GM19043 (cell line): ENCODE results near the gene ZNF18.
"Not testable (repeated sequence)": the region's sequence is repeated elsewhere in the genome, so short reads cannot be mapped to it uniquely, and the experiment has no call there.

Experiments
- ATAC-seq: cut with Tn5 transposase; IDR thresholded peaks from one replicate; pipeline ENCODE4 v1.9.1; 2021; ENCODE audit warnings: low read depth; ENCODE audit not compliant: unreplicated experiment

The ZNF18 gene

DNA sequence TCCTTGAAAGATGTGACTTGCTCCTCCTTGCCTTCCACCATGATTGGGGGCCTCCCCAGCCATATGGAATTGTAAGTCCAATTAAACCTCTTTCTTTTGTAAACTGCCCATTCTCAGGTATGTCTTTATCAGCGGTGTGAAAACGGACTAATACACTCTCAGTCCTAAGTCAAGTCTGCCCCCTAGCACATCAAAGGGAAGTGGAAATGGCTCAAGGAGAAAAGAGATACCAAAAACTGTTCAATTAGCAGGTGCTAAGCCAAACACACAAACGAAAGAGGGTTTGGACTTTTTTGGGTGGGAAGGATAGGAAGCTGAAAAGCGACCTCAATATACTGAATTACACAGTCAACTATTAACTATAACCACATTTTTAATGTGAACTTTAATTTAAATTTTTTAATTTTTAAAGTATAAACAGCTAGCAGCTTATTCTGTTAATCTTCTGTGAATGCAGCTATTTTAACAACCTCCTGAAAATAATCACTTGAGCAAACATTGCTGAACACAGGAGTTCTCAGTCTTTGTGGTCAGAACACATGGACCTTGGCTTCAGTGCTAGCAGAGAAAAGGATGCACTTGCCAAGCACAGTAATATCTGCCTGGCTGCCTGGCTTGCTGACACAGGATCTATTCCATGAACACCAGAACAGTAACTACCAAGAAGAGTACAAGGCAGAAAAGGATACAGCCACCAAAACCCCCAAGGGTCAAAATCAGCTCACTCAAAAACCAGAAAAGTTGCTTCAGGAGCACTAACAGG, 10.9 kb downstream of the ZNF18 start:
- ATAC-seq: no peak

DNA sequence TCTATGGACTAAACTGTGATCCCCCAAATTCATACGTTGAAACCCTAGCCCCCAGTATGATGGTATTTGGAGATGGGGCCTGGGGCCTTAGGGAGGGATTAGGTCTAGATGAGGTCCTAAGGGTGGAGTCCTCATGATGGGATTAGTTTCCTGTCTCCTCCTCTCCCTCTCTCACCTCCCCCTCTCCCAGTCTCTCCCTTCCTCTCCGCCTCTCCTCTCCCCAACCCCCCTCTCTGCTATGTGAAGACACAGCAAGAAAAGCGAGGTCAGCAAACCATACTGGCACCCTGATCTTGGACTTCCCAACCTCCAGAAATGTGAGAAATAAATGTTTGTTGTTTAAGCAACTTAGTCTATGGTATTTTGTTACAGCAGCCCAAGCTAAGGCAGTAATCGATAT, 15.4 kb downstream of the ZNF18 start:
- no peak for ATAC-seq

DNA sequence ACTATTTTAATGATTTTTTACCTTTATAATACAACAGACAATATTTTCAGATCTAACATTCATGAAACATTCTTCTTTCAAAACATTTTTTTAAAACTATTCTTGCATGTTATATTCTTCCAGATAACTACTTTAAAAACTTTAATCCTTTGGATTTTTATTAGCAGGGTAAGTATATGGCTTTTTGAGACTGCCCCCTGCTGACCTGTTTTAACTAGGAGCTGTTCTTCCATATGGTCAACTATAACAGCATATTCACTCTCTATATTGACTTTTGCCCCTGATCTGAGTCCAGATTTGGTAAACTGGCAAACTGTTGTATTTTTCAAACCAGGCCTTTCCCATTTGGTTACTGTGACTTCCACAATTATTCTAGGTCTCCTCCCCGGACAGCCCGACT, 16.5 kb downstream of the ZNF18 start:
- ATAC-seq: no peak

DNA sequence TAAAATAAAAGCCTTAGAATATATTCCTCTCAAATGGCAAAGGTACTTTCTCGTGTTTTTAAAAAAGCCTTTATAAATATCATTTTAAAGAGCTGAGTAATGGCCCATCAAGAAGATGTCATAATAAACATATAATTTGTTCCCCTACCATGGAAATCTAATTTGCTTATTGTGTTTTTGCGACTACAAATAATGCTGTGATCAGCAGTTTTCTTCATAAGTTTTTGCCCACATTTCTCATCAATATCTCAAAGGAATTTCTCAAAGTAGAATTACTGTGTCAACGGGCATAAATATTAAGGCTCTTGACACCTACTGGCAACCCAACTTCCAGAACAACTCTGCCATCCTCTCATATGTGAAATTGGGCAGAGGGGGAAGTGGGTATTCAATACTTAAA, 17.5 kb downstream of the ZNF18 start:
- ATAC-seq: no peak

DNA sequence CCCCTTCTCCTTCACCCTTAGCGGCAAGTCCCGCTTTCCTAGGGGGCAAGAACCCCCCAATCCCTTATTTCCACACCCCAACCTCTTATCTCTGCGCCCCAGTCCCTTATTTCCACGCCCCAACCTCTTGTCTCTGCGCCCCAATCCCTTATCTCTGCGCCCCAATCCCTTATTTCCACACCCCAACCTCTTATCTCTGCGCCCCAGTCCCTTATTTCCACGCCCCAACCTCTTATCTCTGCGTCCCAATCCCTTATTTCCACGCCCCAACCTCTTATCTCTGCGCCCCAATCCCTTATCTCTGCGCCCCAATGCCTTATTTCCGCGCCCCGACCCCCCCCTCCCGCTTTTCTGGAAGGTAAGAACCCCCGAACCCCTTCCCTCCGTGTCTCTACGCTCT, 24.5 kb downstream of the ZNF18 start:
- not testable (repeated sequence) for ATAC-seq

DNA sequence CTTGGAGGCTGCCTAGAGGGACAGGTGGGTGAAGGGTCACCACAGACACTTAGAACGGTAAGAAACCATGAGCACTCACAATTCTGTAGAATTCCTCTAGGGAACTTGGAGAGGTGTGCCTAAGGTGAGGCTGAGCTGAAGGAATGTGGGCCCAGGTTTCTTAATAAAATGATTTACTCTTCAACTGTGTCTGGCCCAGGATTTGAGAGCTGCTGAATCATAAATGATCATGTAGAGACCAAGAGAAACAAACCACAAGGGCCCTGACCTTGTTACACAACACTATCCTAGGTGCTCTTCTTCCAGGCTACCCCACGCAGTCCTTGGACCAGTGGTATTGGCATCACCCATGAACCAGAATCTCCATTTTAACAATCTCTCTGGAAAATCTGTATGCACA, 27.7 kb downstream of the ZNF18 start:
- ATAC-seq: no peak

DNA sequence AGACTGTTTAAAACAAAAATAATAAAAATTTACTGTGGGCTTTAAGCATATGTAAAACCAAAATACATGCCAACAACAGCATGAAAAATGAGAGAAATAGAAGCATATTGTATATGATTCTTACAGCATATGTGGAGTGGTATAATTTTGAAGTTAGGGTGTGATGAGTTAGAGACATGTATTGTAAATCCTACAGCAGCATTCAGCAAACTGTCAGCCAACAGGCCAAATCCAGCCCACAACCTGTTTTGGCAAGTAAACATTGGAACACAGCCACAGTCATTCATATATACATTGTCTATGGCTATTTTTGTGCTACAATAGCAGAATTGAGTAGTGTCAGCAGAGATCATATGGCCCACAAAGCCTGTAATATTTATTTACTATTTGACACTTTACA, 42.3 kb downstream of the ZNF18 start:
- ATAC-seq: no peak

DNA sequence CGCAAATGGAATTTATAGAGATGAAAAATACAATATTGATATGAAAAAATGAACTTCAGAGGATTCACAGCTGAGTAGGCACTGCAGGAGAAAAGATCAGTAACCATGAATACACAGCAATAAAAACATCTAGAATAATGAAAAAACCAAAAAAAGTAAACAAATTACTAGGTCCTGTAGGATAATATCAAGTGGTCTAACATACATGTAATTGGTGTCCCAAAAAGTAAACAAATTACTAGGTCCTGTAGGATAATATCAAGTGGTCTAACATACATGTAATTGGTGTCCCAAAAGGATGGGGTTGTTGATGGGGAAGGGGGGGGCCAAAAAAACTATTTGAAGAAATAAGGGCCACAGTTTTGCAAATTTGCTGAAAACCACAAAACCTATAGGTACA, 43.4 kb downstream of the ZNF18 start:
- no peak for ATAC-seq

DNA sequence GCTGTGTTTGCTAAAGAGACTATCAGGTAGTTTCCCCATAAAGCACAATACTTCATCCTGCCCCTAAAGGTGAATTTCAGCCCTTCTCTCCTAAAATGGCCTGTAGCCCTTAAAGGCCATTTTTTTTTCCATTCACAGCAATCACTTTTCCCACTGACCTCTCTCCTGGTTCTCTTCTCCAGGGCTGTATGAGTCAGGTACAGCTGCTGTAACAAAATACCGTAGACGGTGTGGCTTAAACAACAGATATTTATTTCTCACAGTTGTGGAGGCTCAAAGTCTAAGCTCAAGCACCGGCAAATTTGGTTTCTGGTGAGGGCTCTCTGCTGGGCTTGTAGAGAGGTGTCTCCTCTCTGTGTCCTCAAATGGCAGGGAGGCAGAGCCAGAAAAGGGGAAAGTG, 44.7 kb downstream of the ZNF18 start:
- no peak for ATAC-seq

DNA sequence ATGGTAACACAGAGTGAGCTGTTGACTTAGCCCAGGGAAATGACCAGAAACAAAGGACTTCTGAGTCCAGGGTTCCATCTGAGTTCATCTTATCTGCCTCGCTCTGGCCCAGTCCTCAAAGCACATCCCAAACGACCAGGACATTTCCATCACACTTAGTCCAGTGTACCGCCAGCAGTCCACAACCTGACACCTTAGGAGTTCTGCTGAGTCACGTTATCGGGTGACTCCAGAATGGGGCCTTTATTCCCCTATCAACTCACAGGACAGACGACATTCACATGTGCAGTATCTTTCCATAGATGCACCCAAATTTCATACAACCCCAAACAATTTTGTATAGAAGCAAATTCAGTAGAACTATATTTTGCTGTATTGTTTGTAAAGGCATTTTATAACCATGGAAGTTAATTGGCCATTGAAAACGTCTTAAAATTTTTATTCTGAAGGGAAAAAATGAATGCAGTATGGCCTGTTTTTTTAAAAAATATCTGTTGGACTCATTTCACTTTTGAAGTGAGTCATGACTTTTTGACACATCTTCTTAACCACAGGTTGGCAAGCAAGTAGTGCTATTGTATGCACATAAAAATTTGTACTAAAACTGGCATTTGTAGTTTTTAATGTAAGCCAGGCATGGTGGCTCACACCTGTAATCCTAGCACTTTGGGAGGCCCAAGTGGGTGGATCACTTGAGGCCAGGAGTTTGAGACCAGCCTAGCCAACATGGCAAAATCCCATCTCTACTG, 46.3 kb downstream of the ZNF18 start:
- ATAC-seq: no peak

DNA sequence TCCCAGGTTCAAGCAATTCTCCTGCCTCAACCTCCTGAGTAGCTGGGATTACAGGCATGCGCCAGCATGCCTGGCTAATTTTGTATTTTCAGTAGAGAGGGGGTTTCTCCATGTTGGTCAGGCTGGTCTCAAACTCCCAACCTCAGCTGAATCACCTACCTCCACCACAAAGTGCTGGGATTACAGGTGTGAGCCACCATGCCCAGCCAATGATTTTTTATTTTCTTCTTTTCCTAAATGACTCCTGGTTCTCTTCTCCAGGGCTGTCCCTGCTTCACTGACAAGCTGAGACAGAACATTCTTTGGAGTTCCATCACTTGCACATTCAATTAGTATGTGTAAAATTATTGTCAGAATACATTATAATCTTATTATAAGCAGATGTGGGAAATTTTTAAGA, 47.7 kb downstream of the ZNF18 start:
- not testable (repeated sequence) for ATAC-seq

DNA sequence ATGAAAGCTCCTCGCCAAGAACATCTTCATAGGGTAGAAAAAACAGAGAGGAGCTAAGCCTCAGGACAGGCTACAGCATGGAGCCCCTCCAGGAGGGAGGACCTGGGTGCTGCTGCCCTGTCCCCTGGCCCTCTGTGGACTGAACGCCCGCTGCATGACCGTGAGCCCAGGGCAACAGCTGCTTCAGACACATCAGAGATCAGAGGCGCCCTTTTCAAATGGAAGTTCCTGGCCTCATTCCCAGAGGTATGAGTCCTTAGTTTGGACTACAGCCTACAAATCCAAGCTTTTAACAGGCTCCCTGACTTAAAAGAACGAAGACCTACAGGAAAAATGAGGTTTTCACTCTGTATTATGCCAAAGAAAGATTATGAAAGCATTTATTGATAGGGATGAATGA, 48.5 kb downstream of the ZNF18 start:
- ATAC-seq: no peak

DNA sequence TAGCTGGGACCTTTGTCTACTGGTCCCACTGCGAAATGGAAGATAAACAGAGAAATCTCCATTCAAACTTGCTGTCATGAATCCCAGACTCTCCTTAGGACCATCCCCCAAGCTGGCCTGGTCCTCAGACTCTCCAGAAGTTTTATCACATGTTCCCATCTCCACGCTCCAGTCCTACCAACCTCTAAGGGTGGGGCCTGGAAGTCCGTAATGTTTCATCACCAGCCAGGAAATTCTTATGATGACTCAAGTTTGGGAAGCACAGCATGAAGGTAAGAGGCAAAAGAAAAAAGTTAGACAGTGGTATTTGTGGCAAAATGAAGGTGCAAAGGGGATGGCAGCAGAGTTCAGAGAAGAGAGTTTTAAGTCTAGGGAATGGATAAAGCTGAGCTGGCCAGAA, 52.7 kb downstream of the ZNF18 start:
- ATAC-seq: no peak

DNA sequence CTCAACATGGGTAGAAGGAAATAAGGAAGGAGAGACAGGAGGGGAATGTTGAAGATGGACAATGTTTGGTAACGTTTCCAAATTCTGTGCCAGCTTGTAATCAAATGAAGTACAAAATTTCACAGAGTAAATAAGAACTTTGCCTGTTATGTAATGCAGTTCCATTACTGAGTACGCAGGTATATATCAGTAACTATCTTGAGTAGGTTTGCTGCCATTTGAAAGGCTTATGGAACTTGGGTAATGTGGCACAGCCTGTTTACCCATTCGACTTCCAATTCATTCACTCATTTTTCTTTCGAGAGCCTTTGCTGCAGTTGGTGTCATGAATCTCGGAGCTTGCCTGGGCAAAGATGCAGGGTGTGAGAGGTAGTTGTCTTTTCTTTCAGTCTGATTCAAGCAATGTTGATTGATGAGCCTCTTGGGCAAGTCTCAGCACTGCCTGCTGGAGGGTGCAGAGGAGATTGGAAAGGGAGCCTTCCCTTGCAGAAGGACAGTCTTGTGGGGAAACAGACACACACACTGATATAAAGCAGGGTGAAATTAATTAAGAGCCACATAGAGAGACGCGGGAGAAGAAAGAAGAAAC, 53.4 kb downstream of the ZNF18 start:
- ATAC-seq: no peak

DNA sequence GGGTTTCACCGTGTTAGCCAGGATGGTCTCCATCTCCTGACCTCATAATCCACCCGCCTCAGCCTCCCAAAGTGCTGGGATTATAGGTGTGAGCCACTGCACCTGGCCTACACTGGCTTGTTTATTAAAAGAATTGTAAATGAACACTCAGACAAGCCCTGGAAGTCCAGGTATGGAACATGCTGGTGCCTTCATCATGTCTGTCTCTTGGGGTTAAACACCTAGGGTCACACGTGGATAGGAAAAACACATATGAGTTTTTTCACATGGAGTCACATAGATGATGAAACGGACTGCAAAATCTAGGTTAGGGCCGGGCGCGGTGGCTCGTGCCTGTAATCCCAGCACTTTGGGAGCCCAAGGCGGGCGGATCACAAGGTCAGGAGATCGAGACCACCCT, 54.2 kb downstream of the ZNF18 start:
- ATAC-seq: not testable (repeated sequence)

DNA sequence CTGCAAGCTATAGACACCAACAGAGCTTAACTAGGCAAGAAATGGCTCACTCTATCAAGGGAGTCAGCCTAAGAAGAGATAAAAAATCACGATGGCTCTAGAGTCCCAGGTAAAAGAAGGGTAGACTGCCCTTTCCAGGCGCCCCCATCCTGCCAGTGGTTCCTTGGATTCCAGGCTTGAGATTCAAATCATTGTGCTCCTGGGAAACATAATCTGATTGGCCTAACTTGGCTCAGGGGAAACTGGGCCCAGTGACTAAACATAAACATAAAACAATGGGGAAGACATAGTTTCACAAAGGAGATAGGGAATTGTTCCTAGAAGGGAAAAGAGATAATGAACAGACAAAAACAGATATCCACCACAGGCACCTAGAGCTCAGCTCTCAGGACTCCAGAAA, 56.4 kb downstream of the ZNF18 start:
- no peak for ATAC-seq

DNA sequence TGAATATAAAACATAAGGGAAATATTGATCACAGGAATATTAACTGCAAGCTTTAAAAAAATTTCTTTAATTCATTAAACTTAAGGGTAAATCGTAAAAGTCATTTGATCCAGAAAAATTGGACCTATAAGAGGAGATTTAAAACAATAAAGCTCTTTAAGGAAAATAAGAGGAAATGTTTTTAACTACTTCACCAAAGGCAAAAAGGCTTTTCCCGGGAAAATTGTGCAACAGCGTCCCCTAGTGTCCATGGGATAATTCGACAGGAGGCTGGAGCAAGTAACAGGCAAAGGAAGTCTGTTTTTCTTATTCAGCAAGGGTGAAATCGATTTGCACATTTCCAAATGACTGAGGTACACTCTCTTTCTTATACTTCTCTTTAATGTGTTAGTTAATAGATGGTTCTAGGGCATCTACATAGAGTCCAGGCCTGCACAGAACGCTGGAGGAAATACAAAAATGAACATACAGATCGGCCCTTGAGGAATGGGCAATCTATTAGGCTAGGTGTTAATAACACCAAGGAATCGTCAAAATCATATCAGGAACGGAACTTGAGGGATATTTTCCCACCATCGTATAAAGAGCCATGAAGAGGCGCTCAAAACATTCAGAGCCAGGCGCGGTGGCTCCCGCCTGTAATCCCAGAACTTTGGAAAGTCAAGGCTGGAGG, 61.4 kb downstream of the ZNF18 start:
- no peak for ATAC-seq

DNA sequence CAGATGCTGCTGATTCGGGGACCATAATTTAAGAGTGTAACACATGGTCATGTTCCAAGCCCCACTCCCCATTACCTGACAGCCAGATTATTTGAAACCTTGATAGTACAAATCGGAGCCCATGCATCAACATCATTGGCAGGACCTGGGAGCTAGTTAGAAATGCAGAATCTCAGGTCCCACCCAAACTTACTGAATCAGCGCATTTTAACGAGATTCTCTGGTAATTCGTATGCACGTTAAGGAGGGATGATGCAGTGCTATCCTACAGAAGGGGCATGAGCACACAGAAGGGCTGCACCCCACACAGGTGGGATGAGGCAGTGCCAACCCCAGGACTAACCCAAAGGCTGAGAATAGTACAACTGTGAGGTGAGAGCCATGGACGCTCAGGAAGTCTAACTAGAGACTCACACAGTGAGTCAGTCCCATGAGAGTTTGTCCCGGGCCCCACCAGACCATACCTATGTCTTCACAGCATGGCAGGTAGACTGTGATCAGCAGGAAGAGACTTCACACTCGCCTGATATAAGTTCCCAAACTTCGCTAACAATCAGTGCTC, 64.9 kb downstream of the ZNF18 start:
- ATAC-seq: no peak

DNA sequence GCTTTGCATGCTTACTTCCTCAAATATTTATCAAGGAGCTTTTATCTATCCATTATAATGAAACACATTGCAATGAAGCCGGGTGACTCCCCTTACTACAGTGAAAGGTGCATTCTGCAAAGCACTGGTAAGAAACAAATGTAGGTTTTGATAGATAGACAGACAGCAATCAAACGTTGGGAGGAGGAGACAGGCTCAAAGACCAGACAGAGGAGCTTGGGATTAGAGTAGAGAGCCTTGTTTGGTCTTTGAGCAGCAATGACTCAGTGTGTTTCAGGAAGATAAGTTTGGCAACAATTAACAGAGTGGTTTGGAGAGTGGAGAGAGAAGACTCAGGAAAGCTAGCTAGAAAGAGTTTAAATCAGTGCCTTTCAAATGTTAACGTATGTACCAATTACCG, 68.8 kb downstream of the ZNF18 start:
- ATAC-seq: no peak
